Caco-2 (cell line): Measurements from ENCODE around the gene PGGHG. TPM values are rescaled to one million over a fixed set of nuclear protein-coding genes. Genes with fewer than 3 reads are reported as not detected.
A peak's percentile ranks its signal among the peaks of the same experiment; 100 is the strongest.
"Not testable (repeated sequence)": the region's sequence is repeated elsewhere in the genome, so short reads cannot be mapped to it uniquely, and the experiment has no call there.

Source experiments
- BruUV-seq: library from RNA; stranded (reverse); fragments of 400-500 nt; replicated peaks from 2 replicates; lab custom pipeline; 2021; lab: Mats Ljungman, UMichigan
- CTCF ChIA-PET: fragments of 300-600 bp; sonication (Branson Sonifier 250); formaldehyde crosslinking; loops from one replicate; lab custom pipeline; 2022; ENCODE audit warnings: antibody characterized with exemption; lab: Charles Lee
- POLR2A ChIA-PET: fragments of 300-600 bp; sonication (Branson Sonifier 250); formaldehyde crosslinking; loops from one replicate; lab custom pipeline; 2022; ENCODE audit warnings: antibody characterized with exemption; lab: Charles Lee
- DNase-seq, 2 experiments: peaks; one replicate each; pipeline versions ENCODE4 v3.0.0 to v3.0.0-alpha.2; 2020 to 2022
- H3K27me3 ChIP-seq: replicated peaks from 2 replicates; pipeline ENCODE4 v1.6.0; 2011; ENCODE audit warnings: low read length; ENCODE audit not compliant: control insufficient read depth, insufficient read depth
- H3K36me3 ChIP-seq: 2 replicates; pipeline ENCODE4 v1.5.1; 2011; ENCODE audit warnings: low read length; ENCODE audit not compliant: control insufficient read depth, insufficient read depth
- H3K4me1 ChIP-seq: fragments of 250-450 bp; sonication (Bioruptor Pico); 2 replicates; pipeline ENCODE4 v1.5.1; 2020; ENCODE audit warnings: mild to moderate bottlenecking
- H3K4me3 ChIP-seq: 2 replicates; pipeline ENCODE4 v1.5.1; 2011; ENCODE audit warnings: low read depth, mild to moderate bottlenecking, control low read depth, low read length
- H3K9me3 ChIP-seq: fragments of 250-450 bp; sonication (Bioruptor Pico); 2 replicates; pipeline ENCODE4 v1.5.1; 2020; ENCODE audit warnings: mild to moderate bottlenecking, moderate library complexity
- H3K27ac Mint-ChIP-seq: one replicate; pipeline ENCODE4 v1.8.0; 2022; ENCODE audit warnings: mixed read lengths; ENCODE audit not compliant: unreplicated experiment
- H3K27me3 Mint-ChIP-seq: one replicate; pipeline ENCODE4 v1.8.0; 2022; ENCODE audit warnings: mixed read lengths; ENCODE audit not compliant: insufficient read depth, unreplicated experiment
- H3K36me3 Mint-ChIP-seq: one replicate; pipeline ENCODE4 v1.8.0; 2022; ENCODE audit warnings: mild to moderate bottlenecking, mixed read lengths; ENCODE audit not compliant: insufficient read depth, unreplicated experiment
- H3K4me1 Mint-ChIP-seq: one replicate; pipeline ENCODE4 v1.8.0; 2022; ENCODE audit warnings: low read depth, mixed read lengths; ENCODE audit not compliant: unreplicated experiment
- H3K4me3 Mint-ChIP-seq: one replicate; pipeline ENCODE4 v1.8.0; 2022; ENCODE audit warnings: mild to moderate bottlenecking, moderate library complexity, mixed read lengths; ENCODE audit not compliant: unreplicated experiment
- H3K9me3 Mint-ChIP-seq: one replicate; pipeline ENCODE4 v1.8.0; 2022; ENCODE audit warnings: mixed read lengths; ENCODE audit not compliant: unreplicated experiment
- CTCF ChIP-seq, 2 experiments: fragments of 200-600 bp in 1 of 2; IDR thresholded peaks; 1 replicate in 1 of 2; 2 replicates in 1 of 2; pipeline versions ENCODE4 v1.5.1 to v1.8.0; 2011 to 2022; ENCODE audit warnings: antibody characterized with exemption in 1 of 2, control low read depth in 1 of 2, inconsistent platforms in 1 of 2, low read depth in 1 of 2, low read length in 1 of 2, mild to moderate bottlenecking in 1 of 2, moderate library complexity in 1 of 2; ENCODE audit not compliant: insufficient read depth in 1 of 2, severe bottlenecking in 1 of 2, unreplicated experiment in 1 of 2
- intact Hi-C: fragments of 100-400 bp; cut with micrococcal nuclease; formaldehyde crosslinking; loops from one replicate; pipeline ENCODE4 v1.10.0; 2022; ENCODE audit not compliant: unreplicated experiment
- total RNA-seq: library from RNA; stranded (reverse); gene quantifications from 2 replicates; pipeline ENCODE4 v1.2.3, GENCODE V29; 2022

Gene PGGHG
- total RNA-seq, 1 experiment from 2014 or later, result 59.6 TPM

GRCh38 chr11:311013-311748 is 22.3 kb downstream of the PGGHG start:
- BruUV-seq, DNase-seq, H3K27me3 ChIP-seq, H3K27me3 Mint-ChIP-seq, H3K9me3 ChIP-seq, H3K36me3 ChIP-seq, H3K4me3 ChIP-seq, H3K36me3 Mint-ChIP-seq, H3K27ac Mint-ChIP-seq, CTCF ChIA-PET, POLR2A ChIA-PET, H3K9me3 Mint-ChIP-seq, intact Hi-C loops: not testable (repeated sequence)
- peaks cover 18% of the 10 kb centered on the region for H3K4me1 Mint-ChIP-seq
- H3K4me3 Mint-ChIP-seq, result peak overlapping the region; percentile 43
- H3K4me1 ChIP-seq, result peaks cover 28% of the 10 kb centered on the region

GRCh38 chr11:312092-312816 is 23.3 kb downstream of the PGGHG start:
- Histone ChIP-seq H3K36me3 (no peaks in the 10 kb centered on the region), H3K27me3 (no peaks in the 10 kb centered on the region), H3K4me3 (no peak overlapping the region), H3K9me3 (no peaks in the 10 kb centered on the region), H3K4me1 (peaks cover 21% of the 10 kb centered on the region)
- Mint-ChIP-seq H3K4me3 (peak overlapping the region; percentile 43), H3K36me3 (no peaks in the 10 kb centered on the region), H3K9me3 (no peaks in the 10 kb centered on the region), H3K27me3 (no peaks in the 10 kb centered on the region), H3K27ac (no peak overlapping the region), H3K4me1 (peaks cover 18% of the 10 kb centered on the region)
- ChIA-PET POLR2A (no interaction called here), CTCF (interaction anchor here (1.2 kb wide), 1 partner anchor 17 kb away, joined by 3 read pairs; no protein-coding TSS in a partner anchor)
- TF ChIP-seq CTCF (IDR thresholded peaks at IDR 0.05; ENCODE audit: insufficient read depth in 1 of 2, low read depth in 1 of 2, low read length in 1 of 2, severe bottlenecking in 1 of 2, unreplicated experiment in 1 of 2), result no peak
- no peak for DNase-seq
- intact Hi-C loops, result no loop called here
- BruUV-seq, result no TSS peak

GRCh38 chr11:313304-313786 is 24.4 kb downstream of the PGGHG start:
- Histone ChIP-seq H3K4me1 (peaks cover 21% of the 10 kb centered on the region), H3K27me3 (no peaks in the 10 kb centered on the region), H3K4me3 (no peak overlapping the region), H3K36me3 (no peaks in the 10 kb centered on the region), H3K9me3 (no peaks in the 10 kb centered on the region)
- CTCF ChIA-PET, result interaction anchor here (1.2 kb wide), 1 partner anchor 16 kb away, joined by 3 read pairs; no protein-coding TSS in a partner anchor
- no peak for TF ChIP-seq CTCF (IDR thresholded peaks at IDR 0.05; ENCODE audit: insufficient read depth in 1 of 2, low read depth in 1 of 2, low read length in 1 of 2, severe bottlenecking in 1 of 2, unreplicated experiment in 1 of 2)
- Mint-ChIP-seq H3K9me3 (no peaks in the 10 kb centered on the region), H3K36me3 (no peaks in the 10 kb centered on the region), H3K27ac (no peak overlapping the region), H3K4me1 (peaks cover 13% of the 10 kb centered on the region), H3K4me3 (no peak overlapping the region), H3K27me3 (no peaks in the 10 kb centered on the region)
- intact Hi-C loops, result no loop called here
- no peak for DNase-seq
- no TSS peak for BruUV-seq
- POLR2A ChIA-PET, result no interaction called here
